Right cardiac atrium (tissue), 5 donors: ENCODE measurements around the gene CCDC116. TPM values are rescaled to one million over a fixed set of nuclear protein-coding genes. Genes with fewer than 3 reads are reported as not detected.
"Not testable (repeated sequence)": the region's sequence is repeated elsewhere in the genome, so short reads cannot be mapped to it uniquely, and the experiment has no call there.

Experiments used
- ATAC-seq, 2 donors: fragments of 200-7000 bp; cut with Tn5 transposase; one replicate each; pipeline versions ENCODE4 v1.8.0 to v1.9.1; 2020; ENCODE audit warnings: moderate library complexity in 2 of 2, mild to moderate bottlenecking in 1 of 2
- DNase-seq, 3 donors: peaks; one replicate each; pipeline ENCODE4 v3.0.0-alpha.2; 2020
- H3K27ac ChIP-seq: one replicate; pipeline ENCODE4 v1.5.1; 2013; ENCODE audit warnings: mild to moderate bottlenecking, low read length, control low read depth, moderate library complexity
- H3K27me3 ChIP-seq: one replicate; pipeline ENCODE4 v1.6.1; 2013; ENCODE audit not compliant: control insufficient read depth, insufficient read depth
- H3K4me1 ChIP-seq: one replicate; pipeline ENCODE4 v1.6.1; 2013; ENCODE audit warnings: low read length; ENCODE audit not compliant: control insufficient read depth, insufficient read depth
- H3K4me3 ChIP-seq: one replicate; pipeline ENCODE4 v1.5.1; 2013; ENCODE audit warnings: low read length, control low read depth
- H3K9me3 ChIP-seq: one replicate; pipeline ENCODE4 v1.6.1; 2013; ENCODE audit warnings: low read length; ENCODE audit not compliant: control insufficient read depth
- WGBS: extraction: QIAGEN DNeasy Blood & Tissue Kit; methylation state at CpG from one replicate; pipeline ENCODE4 v1.1.7; 2013; 5-methylcytosine and 5-hydroxymethylcytosine counted together
- intact Hi-C, 4 donors: fragments of 100-400 bp; cut with DNase I; formaldehyde crosslinking; loops; one replicate each; pipeline versions ENCODE4 v1.11.0 to v1.14.0; 2022 to 2023
- polyA plus RNA-seq: library from polyadenylated mRNA; stranded (reverse); fragments of 200-250 nt; gene quantifications from one replicate; pipeline ENCODE4 v1.2.3, GENCODE V29; 2013
- total RNA-seq, 4 donors: library from RNA; stranded (reverse); fragmentation: NEBNext Ultra II Directional; extraction: Animal tissue kit (Norgen Biotek cat#: 25700); gene quantifications; one replicate each; pipeline ENCODE4 v1.2.1, GENCODE V29; 2021
- donor health status: healthy with polysubstance abuse.
- donor health status: DM: no; HTN: yes; CAD: no.
- donor health status: DM: no; HTN: no; CAD: no.
- donor health status: DM: no; HTN: yes; CAD: no; lungs with severe emphysema.
- donor health status: DM: yes; HTN: yes; CAD: no.

Gene CCDC116
- total and polyA plus RNA-seq, 5 donors, result 0.29 to 0.34 (median 0.34) TPM; not detected in 2

DNA sequence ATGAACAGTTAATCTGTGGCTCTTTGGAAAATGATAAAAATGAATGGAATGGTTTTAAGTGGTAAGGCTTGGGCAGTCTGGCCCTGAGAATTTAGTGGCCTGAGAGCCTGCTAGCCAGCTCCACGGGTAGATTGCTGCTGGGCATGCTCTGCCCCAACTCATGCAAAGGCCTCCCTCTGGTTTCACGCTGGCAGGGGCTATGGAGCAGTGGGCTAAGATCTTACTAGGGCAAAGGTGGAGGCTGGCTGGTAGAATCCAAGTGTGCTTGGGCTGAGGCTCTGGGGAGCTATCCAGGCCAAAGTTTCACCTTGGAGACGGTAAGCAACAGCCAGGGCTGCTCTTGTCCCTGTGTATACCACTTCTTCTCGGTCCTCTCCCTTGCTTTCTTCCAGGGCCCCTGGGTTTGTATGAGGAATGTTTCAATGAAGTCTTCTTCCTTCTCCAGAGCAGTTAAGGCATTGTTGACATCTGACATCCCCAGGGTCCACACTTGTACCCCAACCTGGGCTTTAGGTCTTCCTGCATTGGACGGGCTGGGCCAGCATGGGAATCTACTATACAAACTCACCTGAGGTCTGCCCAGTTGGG, 37.6 kb upstream of the CCDC116 start:
- no peaks in the 10 kb centered on the region for H3K27me3 ChIP-seq
- H3K9me3 ChIP-seq, result no peaks in the 10 kb centered on the region
- no peak overlapping the region for H3K4me3 ChIP-seq
- WGBS, result 68% methylated on average over 5 of the region's 5 CpGs
- ATAC-seq (peak; percentile 60 to 65), DNase-seq (peak in 2 of 3 donors; percentile 26 to 42)
- peaks cover 11% of the 10 kb centered on the region for H3K4me1 ChIP-seq
- intact Hi-C loops, result no loop called here
- peak overlapping the region; percentile 6 for H3K27ac ChIP-seq

DNA sequence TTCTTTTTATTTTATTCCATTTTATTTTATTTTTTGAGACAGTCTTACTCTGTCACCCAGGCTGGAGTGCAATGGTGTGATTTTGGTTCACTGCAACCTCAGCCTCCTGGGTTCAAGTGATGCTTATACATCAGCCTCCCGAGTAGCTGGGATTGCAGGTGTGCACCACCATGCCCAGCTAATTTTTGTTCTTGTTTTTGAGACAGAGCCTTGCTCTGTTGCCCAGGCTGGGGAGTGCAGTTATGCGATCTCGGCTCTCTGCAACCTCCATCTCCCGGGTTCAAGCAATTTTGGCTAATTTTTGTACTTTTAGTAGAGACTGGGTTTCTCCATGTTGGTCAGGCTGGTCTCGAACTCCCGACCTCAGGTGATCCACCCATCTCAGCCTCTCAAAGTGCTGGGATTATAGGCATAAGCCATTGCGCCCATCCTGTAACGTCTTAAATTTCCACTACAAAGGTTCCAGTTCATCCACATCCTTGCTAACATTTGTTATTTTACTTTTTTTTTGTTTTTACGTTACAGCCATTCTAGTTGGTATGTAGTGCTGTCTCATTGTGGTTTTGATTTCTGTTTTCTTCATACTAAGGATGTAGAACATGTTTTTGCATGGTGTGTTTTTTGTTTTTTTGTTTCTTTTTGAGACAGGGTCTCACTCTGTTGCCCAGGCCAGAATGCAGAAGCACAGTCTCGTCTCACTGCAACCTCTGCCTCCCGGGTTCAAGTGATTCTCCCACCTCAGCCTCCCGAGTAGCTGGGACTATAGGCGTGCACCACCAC, 36.0 kb upstream of the CCDC116 start:
- not testable (repeated sequence) for H3K4me1 ChIP-seq, ATAC-seq

DNA sequence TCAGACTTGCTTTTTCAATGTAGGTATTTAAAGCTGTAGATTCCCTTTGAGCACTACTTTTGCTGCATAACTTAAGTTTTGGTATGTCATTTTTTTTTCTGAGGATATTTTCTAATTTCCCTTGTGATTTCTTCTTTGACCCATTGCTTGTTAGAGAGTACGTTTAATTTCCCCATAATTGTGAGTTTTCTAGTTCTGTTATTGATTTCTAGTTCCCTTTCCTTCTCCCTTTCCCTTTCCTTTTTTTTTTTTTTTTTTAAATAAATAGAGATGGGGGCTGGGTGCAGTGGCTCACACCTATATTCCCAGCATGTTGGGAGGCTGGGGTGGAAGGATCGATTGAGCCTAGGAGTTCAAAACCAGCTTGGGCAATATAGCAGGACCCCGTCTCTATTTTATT, 34.3 kb upstream of the CCDC116 start:
- DNase-seq (no peak), ATAC-seq (no peak)
- Histone ChIP-seq H3K4me1 (peaks cover 5% of the 10 kb centered on the region), H3K27ac (no peak overlapping the region), H3K4me3 (no peak overlapping the region), H3K9me3 (no peaks in the 10 kb centered on the region), H3K27me3 (no peaks in the 10 kb centered on the region)
- 84% methylated on average over 3 of the region's 3 CpGs for WGBS
- intact Hi-C loops, result no loop called here

More for the DNA sequence above, 36.0 kb upstream of the CCDC116 start:
- H3K4me3 ChIP-seq, H3K27me3 ChIP-seq, H3K9me3 ChIP-seq, H3K27ac ChIP-seq, intact Hi-C loops, DNase-seq: not testable (repeated sequence)
- 95% methylated on average over 13 of the region's 13 CpGs for WGBS

DNA sequence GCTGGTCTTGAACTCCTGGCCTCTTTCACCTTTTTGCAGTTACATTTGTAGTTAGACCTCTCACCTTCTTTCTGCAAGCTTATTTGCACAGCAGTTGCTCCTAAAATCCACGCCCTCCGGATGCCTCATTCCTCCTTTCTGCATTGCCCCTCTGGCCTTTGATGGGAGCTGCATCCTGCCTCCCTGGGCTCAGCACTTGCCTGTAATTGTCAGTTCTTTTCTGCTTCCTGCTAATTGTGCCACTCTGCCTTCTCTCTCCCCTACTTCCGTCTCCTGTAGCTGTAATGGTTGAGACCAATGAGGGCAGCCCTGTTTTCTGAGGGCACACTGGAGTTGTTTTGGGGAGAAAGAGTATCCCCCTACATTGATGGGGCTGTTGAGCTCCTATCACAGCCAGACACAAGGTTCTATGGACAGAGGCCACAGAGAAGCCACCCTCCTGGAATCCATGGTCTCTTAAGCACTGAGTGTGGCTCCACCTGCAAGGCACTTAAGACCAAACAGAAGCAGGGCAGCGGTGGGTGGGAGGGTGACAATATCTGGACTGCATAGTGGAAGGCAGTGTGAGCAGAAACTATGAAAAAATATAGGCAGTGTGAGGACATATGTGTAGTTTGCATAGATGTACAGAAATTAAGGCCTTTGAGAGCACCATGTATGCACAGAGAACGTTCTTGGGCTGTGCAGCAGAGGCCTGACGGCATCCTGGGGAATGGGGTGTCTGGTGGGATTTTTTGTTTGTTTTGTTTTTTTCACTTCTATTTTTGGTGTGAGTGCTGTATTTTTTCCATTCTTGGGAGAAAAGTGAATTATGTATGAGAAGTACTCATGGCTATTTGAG, 33.3 kb upstream of the CCDC116 start:
- DNase-seq, result no peak
- 79% methylated on average over 6 of the region's 6 CpGs for WGBS
- intact Hi-C loops, result no loop called here
- peaks cover 5% of the 10 kb centered on the region for H3K4me1 ChIP-seq
- H3K9me3 ChIP-seq, result no peaks in the 10 kb centered on the region
- no peak for ATAC-seq
- H3K27me3 ChIP-seq, result no peaks in the 10 kb centered on the region
- no peak overlapping the region for H3K27ac ChIP-seq
- H3K4me3 ChIP-seq, result no peak overlapping the region

DNA sequence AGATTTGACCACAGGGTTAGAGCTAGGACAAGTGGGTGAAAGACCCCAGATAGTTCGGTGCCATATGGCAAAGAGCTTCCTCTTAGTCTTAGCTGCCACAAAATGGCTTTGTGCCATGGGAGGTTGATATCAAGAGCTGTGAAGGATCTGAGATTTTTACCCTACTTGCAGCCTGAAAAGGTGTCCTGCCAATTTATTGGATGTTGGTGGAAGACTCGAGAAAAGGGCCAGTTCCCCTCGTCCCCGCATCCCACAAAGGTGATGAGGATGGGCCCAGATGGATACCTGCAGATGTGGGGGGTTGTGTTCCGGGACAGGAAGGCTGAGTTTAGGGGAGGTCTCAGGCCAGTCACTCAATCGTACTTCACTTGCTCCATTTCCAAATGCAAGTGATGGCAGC, 30.0 kb upstream of the CCDC116 start:
- H3K27me3 ChIP-seq, result no peaks in the 10 kb centered on the region
- DNase-seq (no peak), ATAC-seq (no peak)
- no peak overlapping the region for H3K27ac ChIP-seq
- H3K4me3 ChIP-seq, result no peak overlapping the region
- WGBS, result 92% methylated on average over 6 of the region's 6 CpGs
- H3K9me3 ChIP-seq, result no peaks in the 10 kb centered on the region
- intact Hi-C loops, result no loop called here
- H3K4me1 ChIP-seq, result peaks cover 5% of the 10 kb centered on the region

DNA sequence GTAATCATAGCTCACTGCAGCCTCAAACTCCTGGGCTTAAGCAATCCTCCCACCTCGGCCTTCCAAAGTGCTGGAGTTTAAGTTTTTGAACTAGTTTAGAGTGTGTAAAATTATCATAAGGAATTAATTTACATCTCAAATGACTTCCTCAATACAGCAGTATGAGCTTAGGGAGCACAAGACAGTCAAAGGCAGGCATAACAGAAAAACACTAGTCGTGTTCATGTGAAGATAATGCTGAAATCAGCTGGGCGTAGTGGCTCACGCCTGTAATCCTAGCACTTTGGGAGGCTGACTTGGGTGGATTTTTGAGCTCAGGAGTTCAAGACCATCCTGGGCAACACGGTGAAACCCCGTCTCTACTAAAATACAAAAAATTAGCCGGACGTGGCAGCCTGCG, 28.6 kb upstream of the CCDC116 start:
- H3K27me3 ChIP-seq, result no peaks in the 10 kb centered on the region
- WGBS, result 79% methylated on average over 9 of the region's 9 CpGs
- H3K9me3 ChIP-seq, result no peaks in the 10 kb centered on the region
- H3K4me1 ChIP-seq, result peaks cover 7% of the 10 kb centered on the region
- no peak for ATAC-seq
- DNase-seq, result no peak
- no peak overlapping the region for H3K27ac ChIP-seq
- no peak overlapping the region for H3K4me3 ChIP-seq
- intact Hi-C loops, result no loop called here

DNA sequence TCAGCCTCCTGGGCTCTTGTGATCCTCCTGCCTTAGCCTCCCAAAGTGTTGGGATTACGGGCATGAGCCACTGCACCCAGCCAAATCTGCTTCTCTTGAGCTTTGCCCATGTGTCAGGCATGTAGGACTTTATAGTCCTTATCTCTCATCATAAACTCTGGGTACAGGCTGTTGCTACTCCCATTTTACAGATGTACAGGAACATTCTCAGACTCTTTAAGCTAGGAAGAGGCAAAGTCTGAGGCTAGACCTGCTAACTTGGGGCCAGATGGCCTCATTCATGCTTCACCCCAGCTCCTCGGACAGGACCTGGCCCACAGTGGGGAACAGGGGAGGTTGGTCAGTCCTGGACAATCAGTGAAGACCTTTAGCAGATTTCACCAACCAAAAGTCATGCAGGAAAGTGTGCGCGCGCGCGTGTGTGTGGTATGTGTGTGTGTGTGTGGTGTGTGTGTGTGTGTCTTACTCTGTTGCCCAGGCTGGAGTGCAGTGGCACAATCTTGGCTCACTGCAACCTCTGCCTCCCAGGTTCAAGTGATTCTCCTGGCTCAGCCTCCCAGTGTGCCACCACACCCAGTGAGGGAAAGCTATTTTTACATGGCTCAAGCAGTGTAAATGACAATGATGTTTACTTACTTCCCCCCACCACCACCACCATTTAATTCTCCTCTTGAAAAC, 26.5 kb upstream of the CCDC116 start:
- Histone ChIP-seq H3K4me1 (peaks cover 7% of the 10 kb centered on the region), H3K27me3 (no peaks in the 10 kb centered on the region), H3K9me3 (no peaks in the 10 kb centered on the region), H3K27ac (no peak overlapping the region), H3K4me3 (no peak overlapping the region)
- ATAC-seq (no peak), DNase-seq (no peak)
- intact Hi-C loops, result no loop called here
- WGBS, result 97% methylated on average over 7 of the region's 7 CpGs

DNA sequence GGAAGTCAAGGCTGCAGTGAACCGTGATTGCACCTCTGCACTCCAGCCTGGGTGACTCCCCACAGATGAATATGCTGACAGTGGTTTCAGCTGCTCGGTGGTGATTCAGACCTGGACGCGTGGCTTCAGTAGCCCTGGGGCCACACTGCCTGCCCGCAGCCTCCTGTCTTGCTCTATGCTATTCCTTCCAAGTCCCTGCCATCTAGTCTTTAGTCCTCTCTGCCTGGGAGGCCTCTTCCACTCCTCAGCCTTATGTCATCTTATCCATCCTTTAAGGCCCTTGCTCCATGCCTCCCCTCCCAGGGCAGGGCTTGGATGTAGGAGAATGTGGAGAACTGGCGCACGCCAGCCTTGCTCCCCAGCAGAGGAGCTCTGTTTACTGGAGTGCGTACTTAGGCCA, 25.8 kb upstream of the CCDC116 start:
- Histone ChIP-seq H3K4me3 (no peak overlapping the region), H3K9me3 (no peaks in the 10 kb centered on the region), H3K4me1 (peaks cover 7% of the 10 kb centered on the region), H3K27ac (no peak overlapping the region), H3K27me3 (no peaks in the 10 kb centered on the region)
- 97% methylated on average over 8 of the region's 8 CpGs for WGBS
- ATAC-seq, result peak in 1 of 2 donors; percentile 17
- intact Hi-C loops, result no loop called here
- no peak for DNase-seq

DNA sequence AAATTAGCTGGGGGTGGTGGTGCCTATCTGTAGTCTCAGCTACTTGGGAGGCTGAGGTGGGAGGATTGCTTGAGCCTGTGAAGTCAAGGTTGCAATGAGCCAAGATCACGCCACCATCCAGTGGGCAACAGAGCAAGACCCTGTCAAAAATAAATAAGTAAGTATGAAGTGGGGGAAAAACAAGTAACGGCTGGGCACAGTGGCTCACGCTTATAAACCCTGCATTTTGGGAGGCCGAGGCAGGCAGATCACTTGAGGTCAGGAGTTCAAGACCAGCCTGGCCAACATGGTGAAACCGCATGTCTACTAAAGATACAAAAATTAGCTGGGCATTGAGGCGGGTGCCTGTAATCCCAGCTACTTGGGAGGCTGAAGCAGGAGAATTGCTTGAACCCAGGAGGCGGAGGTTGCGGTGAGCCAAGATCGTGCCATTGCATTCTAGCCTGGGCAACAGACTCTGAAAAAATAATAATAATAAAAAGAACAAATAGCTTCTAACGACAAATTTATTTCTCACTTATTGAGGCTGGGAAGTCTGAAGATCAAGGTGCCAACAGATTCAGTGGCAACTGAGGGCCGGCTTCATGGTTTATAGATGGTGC, 22.9 kb upstream of the CCDC116 start:
- H3K4me3 ChIP-seq, H3K4me1 ChIP-seq, DNase-seq, H3K27ac ChIP-seq, ATAC-seq, intact Hi-C loops, H3K27me3 ChIP-seq, H3K9me3 ChIP-seq: not testable (repeated sequence)
- WGBS, result 97% methylated on average over 11 of the region's 11 CpGs

DNA sequence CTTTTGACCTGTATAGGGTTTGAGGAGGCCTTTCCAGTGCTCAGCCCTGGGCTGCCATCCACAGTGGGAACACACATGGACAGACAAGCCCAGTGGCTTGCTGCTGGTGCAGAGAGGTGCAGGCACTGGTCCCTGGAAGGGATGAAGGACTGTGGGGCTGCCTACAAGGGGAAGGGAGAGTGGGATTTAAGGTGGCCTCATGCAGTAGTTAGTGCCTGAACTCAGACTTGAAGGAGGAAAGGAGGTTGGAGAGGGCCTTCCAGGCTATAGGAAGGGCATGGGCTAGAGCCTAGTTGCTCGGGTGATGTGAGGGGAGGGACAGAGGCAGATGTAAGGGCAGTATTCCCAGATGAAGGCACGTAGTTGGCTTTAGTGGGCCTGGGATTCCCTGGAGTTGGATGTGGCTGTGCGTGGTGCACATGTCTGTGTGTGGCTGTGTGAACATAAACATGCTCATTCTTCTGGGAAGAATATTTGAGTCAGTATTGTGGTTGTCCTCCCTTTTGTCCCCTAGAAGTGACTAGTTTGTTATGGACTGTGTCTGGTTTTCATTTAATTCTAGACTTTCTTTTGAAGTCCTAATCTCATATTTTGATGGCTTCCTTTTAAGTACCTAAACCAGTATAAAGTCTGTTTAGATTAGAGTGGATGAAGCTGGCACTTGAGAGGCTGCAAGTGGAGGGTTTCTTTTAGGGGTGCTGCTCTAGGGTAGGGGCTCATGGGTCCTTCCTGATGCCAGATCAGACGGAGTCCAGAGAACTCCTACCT, 21.2 kb upstream of the CCDC116 start:
- H3K27me3 ChIP-seq, result no peaks in the 10 kb centered on the region
- no peak overlapping the region for H3K27ac ChIP-seq
- ATAC-seq (peak in 1 of 2 donors; percentile 15), DNase-seq (peak in 1 of 3 donors; percentile 25)
- peaks cover 4% of the 10 kb centered on the region for H3K4me1 ChIP-seq
- intact Hi-C loops, result no loop called here
- WGBS, result 90% methylated on average over 4 of the region's 4 CpGs
- no peak overlapping the region for H3K4me3 ChIP-seq
- no peaks in the 10 kb centered on the region for H3K9me3 ChIP-seq
